HCT116 (cell line): Measurements from ENCODE around the gene DDX39B. TPM values are rescaled to one million over a fixed set of nuclear protein-coding genes. Genes with fewer than 3 reads are reported as not detected.

ENCODE experiments used
- ATAC-seq: fragments of 200-7000 bp; cut with Tn5 transposase; 2 replicates; pipeline ENCODE4 v1.9.1; 2020; ENCODE audit warnings: mild to moderate bottlenecking, moderate library complexity
- BruUV-seq: library from RNA; stranded (reverse); fragments of 400-500 nt; replicated peaks from 2 replicates; lab custom pipeline; 2021; lab: Mats Ljungman, UMichigan
- CTCF ChIA-PET: fragments of 300-600 bp; sonication (Branson Sonifier 250); formaldehyde crosslinking; loops from one replicate; lab custom pipeline; 2021; ENCODE audit warnings: antibody characterized with exemption; lab: Charles Lee
- POLR2A ChIA-PET: fragments of 300-600, 350-600 bp; sonication (Branson Sonifier 250); formaldehyde crosslinking; loops from one replicate; lab custom pipeline; 2021; ENCODE audit warnings: antibody characterized with exemption; lab: Charles Lee
- RAD21 ChIA-PET, 2 experiments: fragments of 300-600 bp; sonication (Branson Sonifier 250); formaldehyde crosslinking; loops; one replicate each; lab custom pipeline; 2023; ENCODE audit warnings: low total read pairs in 2 of 2; ENCODE audit not compliant: uncharacterized antibody in 2 of 2, unreplicated experiment in 2 of 2, low non-redundant PET in 1 of 2; lab: Charles Lee
- DNase-seq: peaks from one replicate; pipeline ENCODE4 v3.0.0-alpha.2; 2010; ENCODE audit warnings: low read depth, low spot score
- H2AFZ ChIP-seq: fragments of 200-600 bp; shearing (Covaris generic), sonication (generic); 2 replicates; pipeline ENCODE4 v1.6.1; 2017; ENCODE audit warnings: low read depth, mixed run types, mixed read lengths, antibody characterized with exemption, low read length; ENCODE audit not compliant: poor library complexity, severe bottlenecking
- H3K27ac ChIP-seq: 2 replicates; pipeline ENCODE4 v1.5.1; 2012; ENCODE audit warnings: low read depth, low read length
- H3K27me3 ChIP-seq: fragments of 200-600 bp; sonication (generic); 2 replicates; pipeline ENCODE4 v1.6.1; 2016; ENCODE audit warnings: mixed run types, low read length, mixed read lengths; ENCODE audit not compliant: insufficient read depth
- H3K36me3 ChIP-seq, 2 experiments: fragments of 200-500 bp in 1 of 2; fragments of 200-600 bp in 1 of 2; sonication (Bioruptor generic) in 1 of 2; sonication (generic) in 1 of 2; 2 replicates each; pipeline versions ENCODE4 v1.5.1 to v1.6.1; 2014 to 2016; ENCODE audit warnings: low read length in 2 of 2, inconsistent platforms in 1 of 2, mixed read lengths in 1 of 2, mixed run types in 1 of 2; ENCODE audit not compliant: insufficient read depth in 2 of 2, control insufficient read depth in 1 of 2
- H3K4me1 ChIP-seq, 2 experiments: fragments of 200-600 bp in 1 of 2; sonication (generic) in 1 of 2; 2 replicates each; pipeline versions ENCODE4 v1.5.1 to v1.6.1; 2012 to 2017; ENCODE audit warnings: low read length in 2 of 2, inconsistent platforms in 1 of 2, mild to moderate bottlenecking in 1 of 2, mixed read lengths in 1 of 2, mixed run types in 1 of 2, moderate library complexity in 1 of 2; ENCODE audit not compliant: insufficient read depth in 2 of 2, control insufficient read depth in 1 of 2
- H3K4me2 ChIP-seq: fragments of 200-600 bp; sonication (generic); 2 replicates; pipeline ENCODE4 v1.6.1; 2017; ENCODE audit warnings: mixed run types, low read length, mixed read lengths
- H3K4me3 ChIP-seq, 2 experiments: fragments of 200-600 bp in 1 of 2; sonication (generic) in 1 of 2; replicated peaks in 1 of 2; 2 replicates each; pipeline ENCODE4 v1.5.1; 2011 to 2016; ENCODE audit warnings: low read length in 2 of 2, control low read depth in 1 of 2, low read depth in 1 of 2, mild to moderate bottlenecking in 1 of 2, mixed read lengths in 1 of 2, mixed run types in 1 of 2
- H3K79me2 ChIP-seq: fragments of 200-600 bp; sonication (generic); 2 replicates; pipeline ENCODE4 v1.6.1; 2017; ENCODE audit warnings: mild to moderate bottlenecking, mixed run types, low read length, moderate library complexity, mixed read lengths; ENCODE audit not compliant: insufficient read depth
- H3K9ac ChIP-seq: fragments of 200-600 bp; sonication (generic); 2 replicates; pipeline ENCODE4 v1.6.1; 2016; ENCODE audit warnings: low read length, mixed read lengths
- H3K9me2 ChIP-seq: fragments of 200-600 bp; sonication (generic), shearing (Covaris generic); 2 replicates; pipeline ENCODE4 v1.6.1; 2017; ENCODE audit warnings: mixed run types, mild to moderate bottlenecking, moderate library complexity; ENCODE audit not compliant: insufficient read depth
- H3K9me3 ChIP-seq, 2 experiments: fragments of 200-500 bp in 1 of 2; fragments of 200-600 bp in 1 of 2; sonication (Bioruptor generic) in 1 of 2; sonication (generic) in 1 of 2; 2 replicates each; pipeline ENCODE4 v1.6.1; 2014 to 2017; ENCODE audit warnings: low read length in 2 of 2, mixed read lengths in 2 of 2, inconsistent platforms in 1 of 2, low read depth in 1 of 2, mild to moderate bottlenecking in 1 of 2, mixed run types in 1 of 2, moderate library complexity in 1 of 2; ENCODE audit not compliant: control insufficient read depth in 1 of 2, insufficient read depth in 1 of 2
- H4K20me1 ChIP-seq: fragments of 200-600 bp; sonication (generic), shearing (Covaris generic); 2 replicates; pipeline ENCODE4 v1.6.1; 2017; ENCODE audit warnings: mixed run types, mild to moderate bottlenecking, moderate library complexity; ENCODE audit not compliant: insufficient read depth
- ATF3 ChIP-seq: IDR thresholded peaks from 2 replicates; pipeline ENCODE4 v1.6.1; 2012
- CBX3 ChIP-seq: IDR thresholded peaks from 2 replicates; pipeline ENCODE4 v1.6.1; 2012; ENCODE audit warnings: low read depth
- CEBPB ChIP-seq: IDR thresholded peaks from 2 replicates; pipeline ENCODE4 v1.6.1; 2012; ENCODE audit warnings: low read depth
- CTCF ChIP-seq, 3 experiments: fragments of 200-600 bp in 1 of 3; sonication (generic) in 1 of 3; IDR thresholded peaks in 2 of 3; conservative IDR thresholded peaks in 1 of 3; 2 replicates each; pipeline ENCODE4 v1.5.1; 2012 to 2017; ENCODE audit warnings: low read depth in 2 of 3, low read length in 2 of 3, antibody characterized with exemption in 1 of 3, borderline replicate concordance in 1 of 3, control low read depth in 1 of 3, mild to moderate bottlenecking in 1 of 3, mixed read lengths in 1 of 3, mixed run types in 1 of 3, moderate library complexity in 1 of 3; ENCODE audit not compliant: insufficient read depth in 1 of 3
- EGR1 ChIP-seq: IDR thresholded peaks from 2 replicates; pipeline ENCODE4 v1.6.1; 2012; ENCODE audit warnings: low read depth
- EZH2 ChIP-seq: fragments of 200-600 bp; sonication (generic); IDR thresholded peaks from 2 replicates; pipeline ENCODE4 v1.6.1; 2017; ENCODE audit warnings: antibody characterized with exemption, mixed run types
- EZH2phosphoT487 ChIP-seq: fragments of 200-600 bp; IDR thresholded peaks from 2 replicates; pipeline ENCODE4 v1.6.1; 2018; ENCODE audit warnings: antibody characterized with exemption, borderline replicate concordance
- FOSL1 ChIP-seq: IDR thresholded peaks from 2 replicates; pipeline ENCODE4 v1.6.1; 2012; ENCODE audit warnings: low read depth
- JUND ChIP-seq: IDR thresholded peaks from 2 replicates; pipeline ENCODE4 v1.6.1; 2012
- MAX ChIP-seq: IDR thresholded peaks from 2 replicates; pipeline ENCODE4 v1.6.1; 2012
- POLR2A ChIP-seq: IDR thresholded peaks from 2 replicates; pipeline ENCODE4 v1.7.0; 2011; ENCODE audit warnings: borderline replicate concordance; ENCODE audit not compliant: insufficient read depth, insufficient read length; ENCODE audit errors: extremely low read depth
- POLR2AphosphoS5 ChIP-seq: IDR thresholded peaks from 2 replicates; pipeline ENCODE4 v1.6.1; 2011; ENCODE audit warnings: mild to moderate bottlenecking, low read depth, low read length, moderate library complexity
- RAD21 ChIP-seq: IDR thresholded peaks from 2 replicates; pipeline ENCODE4 v1.6.1; 2012; ENCODE audit warnings: low read depth, mild to moderate bottlenecking
- REST ChIP-seq: IDR thresholded peaks from 2 replicates; pipeline ENCODE4 v1.6.1; 2012; ENCODE audit warnings: low read depth
- SIN3A ChIP-seq: IDR thresholded peaks from 2 replicates; pipeline ENCODE4 v1.6.1; 2012; ENCODE audit warnings: low read depth
- SP1 ChIP-seq: IDR thresholded peaks from 2 replicates; pipeline ENCODE4 v1.6.1; 2012; ENCODE audit warnings: low read depth
- SRF ChIP-seq: IDR thresholded peaks from 2 replicates; pipeline ENCODE4 v1.6.1; 2012; ENCODE audit warnings: low read depth
- TCF7L2 ChIP-seq: IDR thresholded peaks from 2 replicates; pipeline ENCODE4 v1.7.0; 2011; ENCODE audit warnings: borderline replicate concordance, inconsistent platforms; ENCODE audit not compliant: insufficient read depth, insufficient read length; ENCODE audit errors: extremely low read depth
- YY1 ChIP-seq: IDR thresholded peaks from 2 replicates; pipeline ENCODE4 v1.6.1; 2011; ENCODE audit warnings: low read length, low read depth, moderate library complexity, mild to moderate bottlenecking; ENCODE audit not compliant: insufficient replicate concordance; ENCODE audit errors: extremely low read depth
- ZNF274 ChIP-seq: fragments of 200-500 bp; sonication (Bioruptor generic); IDR thresholded peaks from 2 replicates; pipeline ENCODE4 v1.6.1; 2014; ENCODE audit warnings: mild to moderate bottlenecking, low read depth, low read length, inconsistent platforms
- intact Hi-C: fragments of 100-400 bp; cut with micrococcal nuclease; formaldehyde crosslinking; loops from 2 replicates; pipeline ENCODE4 v1.10.0; 2022
- total RNA-seq: library from RNA; stranded (reverse); gene quantifications from one replicate; pipeline ENCODE4 v1.2.1, GENCODE V29; 2021; ENCODE audit not compliant: unreplicated experiment

Gene DDX39B
- total RNA-seq, 1 experiment from 2014 or later = 545 TPM

- TF ChIP-seq EGR1 = no peak
- no peak for TF ChIP-seq SRF
- TF ChIP-seq POLR2AphosphoS5 = no peak
- TF ChIP-seq EZH2phosphoT487 = no peak
- no peak for TF ChIP-seq EZH2
- TF ChIP-seq ATF3 = no peak
- no peak for TF ChIP-seq CBX3
- TF ChIP-seq RAD21 = no peak
- no peak for TF ChIP-seq SP1
- TF ChIP-seq POLR2A = no peak
- TF ChIP-seq MAX = no peak
- TF ChIP-seq SIN3A = no peak
- no peak for TF ChIP-seq JUND
- TF ChIP-seq REST = no peak
- no peak for TF ChIP-seq TCF7L2
- TF ChIP-seq FOSL1 = no peak
- TF ChIP-seq YY1 = no peak
- TF ChIP-seq CEBPB = no peak
- no peak for TF ChIP-seq ZNF274
- no peak for TF ChIP-seq CTCF (IDR thresholded peaks at IDR 0.05 in 2 of 3, conservative IDR thresholded peaks at IDR 0.05 in 1 of 3; ENCODE audit: borderline replicate concordance in 1 of 3, insufficient read depth in 1 of 3, low read depth in 2 of 3, low read length in 2 of 3)
- H3K27ac ChIP-seq = no peak overlapping the region
- ChIA-PET RAD21 (no interaction called here), POLR2A (no interaction called here), CTCF (no interaction called here)
- H3K79me2 ChIP-seq = peaks cover 6% of the 10 kb centered on the region; the same call in 1 of the 2 replicates
- intact Hi-C loops = no loop called here
- H4K20me1 ChIP-seq = no peaks in the 10 kb centered on the region
- H3K4me2 ChIP-seq = peak overlapping the region; percentile 72; the same call in 1 of the 2 replicates
- H2AFZ ChIP-seq = no peak overlapping the region
- ATAC-seq = no peak
- no peaks in the 10 kb centered on the region for H3K9me3 ChIP-seq
- no peaks in the 10 kb centered on the region for H3K9me2 ChIP-seq
- peaks cover 19 to 20% of the 10 kb centered on the region in 2 experiments for H3K36me3 ChIP-seq
- no peak overlapping the region for H3K9ac ChIP-seq
- H3K4me1 ChIP-seq = peaks cover 5 to 24% of the 10 kb centered on the region in 2 experiments; a peak in 3 of 4 replicates
- no TSS peak for BruUV-seq
- no peak for DNase-seq
- no peaks in the 10 kb centered on the region for H3K27me3 ChIP-seq
- no peak overlapping the region for H3K4me3 ChIP-seq
Measured at GRCh38 chr6:31558631-31559500, 17.1 kb upstream of the DDX39B start.
